PC-3 (cell line): ENCODE results near the gene UBE2E1. TPM values are rescaled to one million over a fixed set of nuclear protein-coding genes. Genes with fewer than 3 reads are reported as not detected.

Source experiments
- ATAC-seq: fragments of 200-7000 bp; cut with Tn5 transposase; 2 replicates; pipeline ENCODE4 v1.9.1; 2020; ENCODE audit warnings: mild to moderate bottlenecking, moderate library complexity
- BruUV-seq: library from RNA; stranded (reverse); fragments of 400-500 nt; replicated peaks from 2 replicates; lab custom pipeline; 2021; lab: Mats Ljungman, UMichigan
- CTCF ChIA-PET: fragments of 300-600 bp; sonication (Branson Sonifier 250); formaldehyde crosslinking; loops from one replicate; lab custom pipeline; 2022; ENCODE audit warnings: antibody characterized with exemption; lab: Charles Lee
- POLR2A ChIA-PET: fragments of 300-600 bp; sonication (Branson Sonifier 250); formaldehyde crosslinking; loops from one replicate; lab custom pipeline; 2022; ENCODE audit warnings: antibody characterized with exemption; ENCODE audit not compliant: unreplicated experiment; lab: Charles Lee
- DNase-seq: peaks from one replicate; pipeline ENCODE4 v3.0.0-alpha.2; 2015
- H2AFZ ChIP-seq: fragments of 300-600 bp; sonication (generic); 2 replicates; pipeline ENCODE4 v1.6.0; 2016; ENCODE audit warnings: antibody characterized with exemption, low read length
- H3F3A ChIP-seq: fragments of 300-600 bp; sonication (generic); one replicate; pipeline ENCODE4 v1.6.0; 2017; ENCODE audit warnings: antibody characterized with exemption, low read length, control low read depth, mild to moderate bottlenecking; ENCODE audit not compliant: unreplicated experiment
- H3K27ac ChIP-seq: fragments of 300-600 bp; sonication (generic); 2 replicates; pipeline ENCODE4 v1.5.1; 2016; ENCODE audit warnings: mild to moderate bottlenecking, low read length
- H3K27me3 ChIP-seq: fragments of 300-600 bp; sonication (generic); 2 replicates; pipeline ENCODE4 v1.6.1; 2016; ENCODE audit warnings: low read length, mixed read lengths
- H3K36me3 ChIP-seq: fragments of 300-600 bp; sonication (generic); 2 replicates; pipeline ENCODE4 v1.6.1; 2016; ENCODE audit warnings: low read depth, mixed run types, low read length, mixed read lengths
- H3K4me1 ChIP-seq: fragments of 300-600 bp; sonication (generic); 2 replicates; pipeline ENCODE4 v1.5.1; 2016; ENCODE audit warnings: low read length; ENCODE audit not compliant: insufficient read depth
- H3K4me2 ChIP-seq: fragments of 300-600 bp; sonication (generic); 2 replicates; pipeline ENCODE4 v1.6.0; 2016; ENCODE audit warnings: low read length
- H3K4me3 ChIP-seq: fragments of 300-600 bp; sonication (generic); 2 replicates; pipeline ENCODE4 v1.5.1; 2016; ENCODE audit warnings: mild to moderate bottlenecking, low read length, mixed read lengths
- H3K79me2 ChIP-seq: fragments of 300-600 bp; sonication (generic); 2 replicates; pipeline ENCODE4 v1.6.1; 2017; ENCODE audit warnings: low read length, mixed read lengths
- H3K9ac ChIP-seq: fragments of 300-600 bp; sonication (generic); 2 replicates; pipeline ENCODE4 v1.6.0; 2016; ENCODE audit warnings: mild to moderate bottlenecking, low read length
- H3K9me2 ChIP-seq: fragments of 300-600 bp; sonication (generic); replicated peaks from 2 replicates; pipeline ENCODE4 v1.6.1; 2016; ENCODE audit warnings: mixed run types, low read length, mixed read lengths
- H3K9me3 ChIP-seq: fragments of 300-600 bp; sonication (generic); 2 replicates; pipeline ENCODE4 v1.6.1; 2016; ENCODE audit warnings: low read length, mixed read lengths
- H4K20me1 ChIP-seq: fragments of 300-600 bp; sonication (generic); 2 replicates; pipeline ENCODE4 v1.6.1; 2016; ENCODE audit warnings: low read length, mixed read lengths
- EZH2 ChIP-seq: fragments of 300-600 bp; sonication (generic); IDR thresholded peaks from one replicate; pipeline ENCODE4 v1.6.1; 2017; ENCODE audit warnings: antibody characterized with exemption, mild to moderate bottlenecking, low read length; ENCODE audit not compliant: unreplicated experiment
- EZH2phosphoT487 ChIP-seq: fragments of 300-600 bp; sonication (generic); IDR thresholded peaks from 2 replicates; pipeline ENCODE4 v1.6.1; 2018; ENCODE audit warnings: mild to moderate bottlenecking, antibody characterized with exemption, low read length, borderline replicate concordance
- intact Hi-C: fragments of 100-400 bp; cut with micrococcal nuclease; formaldehyde crosslinking; loops from 2 replicates; pipeline ENCODE4 v1.9.0; 2023
- total RNA-seq: library from RNA; depleted of rRNA; stranded (reverse); fragments of >200 nt; gene quantifications from 2 replicates; pipeline ENCODE4 v1.2.3, GENCODE V29; 2014
- TF ChIP-seq, protein P1 (sequence below): fragments of 300-600 bp; sonication (generic); conservative IDR thresholded peaks from 2 replicates; pipeline ENCODE4 v1.5.1; 2017; ENCODE audit warnings: antibody characterized with exemption, low read depth, mild to moderate bottlenecking, low read length

UBE2E1 gene
- total RNA-seq, 1 experiment from 2014 or later: 117 TPM

DNA sequence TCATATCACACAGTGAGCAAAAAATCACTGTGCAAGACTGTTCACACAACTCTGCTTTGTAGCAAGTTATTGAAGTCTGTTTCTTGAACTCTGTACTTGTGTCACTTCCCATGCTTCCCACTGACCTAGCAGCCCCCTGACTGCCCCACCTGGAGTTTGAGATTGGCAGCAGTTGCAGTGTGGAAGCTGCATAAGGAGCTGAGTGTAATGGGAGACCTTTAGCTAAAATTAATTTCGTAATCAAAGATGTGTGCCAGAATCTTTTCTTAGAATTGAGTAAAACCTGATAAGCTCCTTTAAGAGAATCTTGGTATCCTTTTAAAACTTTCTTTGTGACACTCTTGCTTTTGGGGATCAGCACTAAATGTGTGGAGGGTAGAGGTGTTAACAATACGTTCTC, 68.2 kb downstream of the UBE2E1 start:
- Histone ChIP-seq H3K9me2 (no peaks in the 10 kb centered on the region), H4K20me1 (peaks cover 35% of the 10 kb centered on the region), H3K36me3 (no peaks in the 10 kb centered on the region), H3K4me1 (peaks cover 19% of the 10 kb centered on the region), H3K9me3 (no peaks in the 10 kb centered on the region), H3K27me3 (no peaks in the 10 kb centered on the region), H3K79me2 (peaks cover 67% of the 10 kb centered on the region), H3K9ac (no peak overlapping the region), H3K4me2 (no peak overlapping the region), H3F3A (no peaks in the 10 kb centered on the region), H3K27ac (no peak overlapping the region), H3K4me3 (no peak overlapping the region), H2AFZ (no peak overlapping the region)
- intact Hi-C loops: no loop called here
- DNase-seq (no peak), ATAC-seq (no peak)
- ChIA-PET CTCF (no interaction called here), POLR2A (no interaction called here)
- no TSS peak for BruUV-seq
- TF ChIP-seq, protein P1, sequence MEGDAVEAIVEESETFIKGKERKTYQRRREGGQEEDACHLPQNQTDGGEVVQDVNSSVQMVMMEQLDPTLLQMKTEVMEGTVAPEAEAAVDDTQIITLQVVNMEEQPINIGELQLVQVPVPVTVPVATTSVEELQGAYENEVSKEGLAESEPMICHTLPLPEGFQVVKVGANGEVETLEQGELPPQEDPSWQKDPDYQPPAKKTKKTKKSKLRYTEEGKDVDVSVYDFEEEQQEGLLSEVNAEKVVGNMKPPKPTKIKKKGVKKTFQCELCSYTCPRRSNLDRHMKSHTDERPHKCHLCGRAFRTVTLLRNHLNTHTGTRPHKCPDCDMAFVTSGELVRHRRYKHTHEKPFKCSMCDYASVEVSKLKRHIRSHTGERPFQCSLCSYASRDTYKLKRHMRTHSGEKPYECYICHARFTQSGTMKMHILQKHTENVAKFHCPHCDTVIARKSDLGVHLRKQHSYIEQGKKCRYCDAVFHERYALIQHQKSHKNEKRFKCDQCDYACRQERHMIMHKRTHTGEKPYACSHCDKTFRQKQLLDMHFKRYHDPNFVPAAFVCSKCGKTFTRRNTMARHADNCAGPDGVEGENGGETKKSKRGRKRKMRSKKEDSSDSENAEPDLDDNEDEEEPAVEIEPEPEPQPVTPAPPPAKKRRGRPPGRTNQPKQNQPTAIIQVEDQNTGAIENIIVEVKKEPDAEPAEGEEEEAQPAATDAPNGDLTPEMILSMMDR: no peak
- TF ChIP-seq EZH2phosphoT487 (no peak), EZH2 (no peak)

DNA sequence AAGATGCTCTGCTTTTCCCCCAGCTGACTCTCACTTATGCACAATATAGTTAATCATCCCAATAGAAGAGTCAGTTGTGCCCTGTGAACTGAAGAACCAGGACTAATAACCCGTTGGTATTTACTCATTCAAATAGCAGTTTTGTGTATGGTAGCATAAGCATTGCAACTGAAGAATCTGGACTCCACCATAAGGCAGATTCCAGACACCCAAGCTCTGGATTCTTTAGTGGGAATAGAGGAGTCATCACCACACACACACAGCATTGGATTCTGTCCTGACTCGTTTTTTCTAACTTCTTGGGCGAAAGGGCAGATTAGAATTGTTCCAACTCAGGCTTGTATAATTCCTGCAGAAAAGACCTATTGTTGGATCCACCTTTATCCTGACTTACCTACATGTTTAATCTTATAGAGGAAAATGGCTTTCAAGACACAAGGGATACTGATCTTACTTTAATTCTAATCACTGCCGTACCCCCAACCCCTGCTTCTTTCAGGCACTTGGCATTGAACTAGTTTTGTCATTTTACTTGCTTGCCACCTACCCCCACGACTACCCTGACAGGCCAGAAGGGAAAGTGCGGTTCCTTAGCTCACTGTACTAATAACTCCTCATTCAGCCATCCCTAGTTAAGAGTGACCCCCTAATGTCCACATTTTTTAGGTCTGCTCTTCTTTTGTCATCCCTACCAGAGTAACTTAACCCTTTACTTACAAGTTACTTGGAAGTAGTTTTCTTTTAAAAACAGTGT, 68.8 kb downstream of the UBE2E1 start:
- H3K36me3 ChIP-seq: no peaks in the 10 kb centered on the region
- ATAC-seq (peak; percentile 12; the same call in 1 of the 2 replicates), DNase-seq (no peak)
- peaks cover 19% of the 10 kb centered on the region for H3K4me1 ChIP-seq
- no peaks in the 10 kb centered on the region for H3K9me2 ChIP-seq
- H3K27me3 ChIP-seq: no peaks in the 10 kb centered on the region
- H3K4me2 ChIP-seq: no peak overlapping the region
- BruUV-seq: no TSS peak
- no peak overlapping the region for H3K4me3 ChIP-seq
- POLR2A ChIA-PET: no interaction called here
- no peak overlapping the region for H2AFZ ChIP-seq
- intact Hi-C loops: no loop called here
- H3F3A ChIP-seq: no peaks in the 10 kb centered on the region
- peaks cover 68% of the 10 kb centered on the region for H3K79me2 ChIP-seq
- TF ChIP-seq, protein P1: no peak
- TF ChIP-seq EZH2 (no peak), EZH2phosphoT487 (no peak)
- peaks cover 35% of the 10 kb centered on the region for H4K20me1 ChIP-seq
- H3K9me3 ChIP-seq: no peaks in the 10 kb centered on the region
- no peak overlapping the region for H3K9ac ChIP-seq
- no peak overlapping the region for H3K27ac ChIP-seq
- CTCF ChIA-PET: no interaction called here

DNA sequence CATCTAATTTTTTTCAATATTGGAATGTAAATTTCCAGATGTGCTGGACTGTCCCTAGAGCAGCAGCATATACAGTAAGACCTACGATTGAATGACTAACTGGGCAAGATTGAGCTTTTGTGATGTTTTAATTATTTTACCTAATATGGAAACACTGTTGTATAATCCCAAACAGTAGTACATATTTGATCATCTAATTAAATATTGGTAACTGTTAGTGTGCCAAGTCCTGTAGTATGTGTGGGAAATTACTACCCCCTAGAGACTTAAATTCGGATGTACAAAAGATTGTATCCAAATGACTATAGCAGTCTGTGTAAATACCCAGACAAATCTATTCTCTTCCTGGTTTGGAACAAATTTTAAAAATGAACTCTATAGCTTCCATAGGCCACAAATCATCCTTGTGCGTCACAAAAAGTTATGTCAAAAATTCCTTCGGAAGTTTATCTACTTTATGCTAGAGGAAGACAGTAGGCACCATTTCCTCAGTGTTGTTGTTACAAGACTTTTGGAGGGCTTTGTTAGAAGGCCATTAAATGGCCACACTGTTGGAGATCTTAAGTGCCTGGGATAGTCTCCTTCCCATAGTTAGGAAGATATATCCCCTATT, 69.5 kb downstream of the UBE2E1 start:
- DNase-seq: no peak
- no peaks in the 10 kb centered on the region for H3K27me3 ChIP-seq
- H3K9ac ChIP-seq: no peak overlapping the region
- no peak overlapping the region for H3K4me3 ChIP-seq
- H3K9me2 ChIP-seq: no peaks in the 10 kb centered on the region
- H2AFZ ChIP-seq: no peak overlapping the region
- intact Hi-C loops: no loop called here
- no peaks in the 10 kb centered on the region for H3K36me3 ChIP-seq
- no peak overlapping the region for H3K27ac ChIP-seq
- peaks cover 64% of the 10 kb centered on the region for H3K79me2 ChIP-seq
- TF ChIP-seq, protein P1: no peak; the same call in 1 of the 2 replicates
- TF ChIP-seq EZH2 (no peak), EZH2phosphoT487 (no peak)
- CTCF ChIA-PET: no interaction called here
- H3K9me3 ChIP-seq: no peaks in the 10 kb centered on the region
- no peaks in the 10 kb centered on the region for H3F3A ChIP-seq
- H3K4me1 ChIP-seq: peaks cover 19% of the 10 kb centered on the region
- H4K20me1 ChIP-seq: peaks cover 35% of the 10 kb centered on the region
- BruUV-seq: no TSS peak
- ATAC-seq: no peak; the same call in 1 of the 2 replicates
- H3K4me2 ChIP-seq: no peak overlapping the region
- POLR2A ChIA-PET: no interaction called here
